HFFc6 (cell line): ENCODE data around the gene SUPT20HL2. TPM values are rescaled to one million over a fixed set of nuclear protein-coding genes. Genes with fewer than 3 reads are reported as not detected.
A peak's percentile ranks its signal among the peaks of the same experiment; 100 is the strongest.
"Not testable (repeated sequence)": the region's sequence is repeated elsewhere in the genome, so short reads cannot be mapped to it uniquely, and the experiment has no call there.

Experiments
- DNase-seq: peaks from one replicate; pipeline ENCODE4 v3.0.0-alpha.2; 2018
- H3K27ac Mint-ChIP-seq: 2 replicates; pipeline ENCODE4 v1.8.0; 2020; ENCODE audit warnings: mild to moderate bottlenecking, mixed read lengths
- H3K27me3 Mint-ChIP-seq: 2 replicates; pipeline ENCODE4 v1.8.0; 2021; ENCODE audit warnings: mild to moderate bottlenecking, moderate library complexity, mixed read lengths; ENCODE audit not compliant: insufficient read depth
- H3K36me3 Mint-ChIP-seq: 2 replicates; pipeline ENCODE4 v1.8.0; 2021; ENCODE audit warnings: low read depth, mixed read lengths
- H3K4me1 Mint-ChIP-seq: 2 replicates; pipeline ENCODE4 v1.8.0; 2020; ENCODE audit warnings: low read depth, mixed read lengths
- H3K4me3 Mint-ChIP-seq: 2 replicates; pipeline ENCODE4 v1.8.0; 2020; ENCODE audit warnings: mild to moderate bottlenecking, moderate library complexity, mixed read lengths
- H3K9me3 Mint-ChIP-seq: 2 replicates; pipeline ENCODE4 v1.8.0; 2020; ENCODE audit warnings: mild to moderate bottlenecking, mixed read lengths
- long read RNA-seq: library from polyadenylated mRNA; unstranded; transcript quantifications from one replicate; pipeline ENCODE4 v2.0.0, GENCODE V29; 2019
- total RNA-seq, 6 experiments: library from RNA; stranded (reverse); fragmentation: NEBNext Ultra II Directional; extraction: Animal tissue kit (Norgen Biotek cat#: 25700); gene quantifications; 2 replicates in 1 of 6; 3 replicates in 5 of 6; pipeline ENCODE4 v1.2.3, GENCODE V29; 2021
- TF ChIP-seq, protein P1 (sequence below): fragments of 200-600 bp; sonication (generic); IDR thresholded peaks from 2 replicates; pipeline ENCODE4 v1.5.0; 2021; ENCODE audit warnings: antibody characterized with exemption, mild to moderate bottlenecking

The SUPT20HL2 gene
- total RNA-seq: not detected
- long read RNA-seq: 0 reads

DNA sequence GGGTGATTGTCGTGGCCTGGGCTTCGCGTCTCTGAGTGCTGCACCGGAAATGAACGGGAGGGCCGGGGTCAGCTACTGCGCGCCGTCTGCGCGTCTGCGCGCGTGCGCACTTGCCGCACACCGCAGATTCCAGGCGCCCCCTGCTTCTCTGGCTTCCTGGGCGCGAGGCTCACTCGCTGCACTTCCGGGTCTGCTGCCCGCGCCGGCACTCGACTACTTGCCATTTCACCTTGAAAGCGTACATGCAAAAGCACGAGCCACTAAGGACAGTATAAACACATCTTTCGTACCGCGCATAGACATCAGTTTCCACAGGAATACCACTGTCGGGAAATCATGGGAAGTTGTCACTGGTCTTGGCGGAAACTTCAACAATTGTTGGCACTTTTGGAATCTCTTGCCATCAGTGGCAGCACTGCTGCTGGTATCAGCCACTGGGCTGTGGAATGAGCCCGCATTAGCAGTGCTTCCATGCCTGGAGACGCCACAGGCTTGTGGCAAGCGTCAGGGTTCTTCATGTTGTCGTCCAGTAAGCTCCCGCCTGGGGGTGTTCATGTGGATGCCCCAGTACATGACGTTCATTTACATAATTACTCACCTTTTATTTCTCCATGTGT lies at the start of gene SUPT20HL2:
Gene SUPT20HL2 (minus strand): TSS at position 51 of the 617 bp plus-strand sequence. CDS start 754 bp downstream, outside the sequence.
- TF ChIP-seq, protein P1, sequence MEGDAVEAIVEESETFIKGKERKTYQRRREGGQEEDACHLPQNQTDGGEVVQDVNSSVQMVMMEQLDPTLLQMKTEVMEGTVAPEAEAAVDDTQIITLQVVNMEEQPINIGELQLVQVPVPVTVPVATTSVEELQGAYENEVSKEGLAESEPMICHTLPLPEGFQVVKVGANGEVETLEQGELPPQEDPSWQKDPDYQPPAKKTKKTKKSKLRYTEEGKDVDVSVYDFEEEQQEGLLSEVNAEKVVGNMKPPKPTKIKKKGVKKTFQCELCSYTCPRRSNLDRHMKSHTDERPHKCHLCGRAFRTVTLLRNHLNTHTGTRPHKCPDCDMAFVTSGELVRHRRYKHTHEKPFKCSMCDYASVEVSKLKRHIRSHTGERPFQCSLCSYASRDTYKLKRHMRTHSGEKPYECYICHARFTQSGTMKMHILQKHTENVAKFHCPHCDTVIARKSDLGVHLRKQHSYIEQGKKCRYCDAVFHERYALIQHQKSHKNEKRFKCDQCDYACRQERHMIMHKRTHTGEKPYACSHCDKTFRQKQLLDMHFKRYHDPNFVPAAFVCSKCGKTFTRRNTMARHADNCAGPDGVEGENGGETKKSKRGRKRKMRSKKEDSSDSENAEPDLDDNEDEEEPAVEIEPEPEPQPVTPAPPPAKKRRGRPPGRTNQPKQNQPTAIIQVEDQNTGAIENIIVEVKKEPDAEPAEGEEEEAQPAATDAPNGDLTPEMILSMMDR: no peak
- Mint-ChIP-seq H3K27me3 (0 out of 2 replicates have a peak, but pooled peaks cover 2% of the 10 kb centered on the region), H3K4me1 (peaks cover 6% of the 10 kb centered on the region), H3K9me3 (no peaks in the 10 kb centered on the region), H3K4me3 (no peak within 1 kb of the TSS), H3K27ac (no peak within 1 kb of the TSS), H3K36me3 (no peaks in the 10 kb centered on the region)
- no peak for DNase-seq

DNA sequence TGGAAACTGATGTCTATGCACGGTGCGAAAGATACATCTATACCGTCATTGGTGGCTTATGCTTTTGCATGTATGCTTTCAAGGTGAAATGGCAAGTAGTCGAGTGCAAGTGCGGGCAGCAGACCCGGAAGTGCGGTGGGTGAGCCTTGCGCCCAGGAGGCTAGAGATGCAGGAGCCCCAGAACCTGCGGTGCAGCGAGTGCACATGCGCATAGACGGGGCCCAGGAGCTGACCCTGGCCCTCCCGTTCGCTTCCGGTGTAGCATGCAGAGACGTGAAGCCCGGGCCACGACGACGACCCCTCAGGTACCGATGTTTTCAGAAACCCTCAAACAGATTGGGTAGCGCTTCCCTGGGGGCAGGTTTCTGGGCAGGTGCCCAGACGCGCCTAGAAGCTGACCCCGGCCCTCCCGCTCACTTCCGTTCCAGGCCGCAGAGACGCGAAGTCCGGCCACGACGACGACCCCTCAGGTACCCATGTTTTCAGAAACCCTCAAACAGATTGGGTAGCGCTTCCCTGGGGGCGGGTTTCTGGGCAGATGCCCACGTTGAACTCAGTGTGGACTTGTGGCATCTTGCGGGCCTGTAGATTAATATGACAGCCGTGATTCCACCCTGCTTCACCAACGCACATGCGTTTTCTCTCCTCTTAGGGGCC lies 48.3 kb upstream of the SUPT20HL2 start:
- H3K36me3 Mint-ChIP-seq, H3K27ac Mint-ChIP-seq, H3K4me3 Mint-ChIP-seq, H3K9me3 Mint-ChIP-seq, H3K27me3 Mint-ChIP-seq, DNase-seq: not testable (repeated sequence)
- peaks cover 14% of the 10 kb centered on the region for H3K4me1 Mint-ChIP-seq

DNA sequence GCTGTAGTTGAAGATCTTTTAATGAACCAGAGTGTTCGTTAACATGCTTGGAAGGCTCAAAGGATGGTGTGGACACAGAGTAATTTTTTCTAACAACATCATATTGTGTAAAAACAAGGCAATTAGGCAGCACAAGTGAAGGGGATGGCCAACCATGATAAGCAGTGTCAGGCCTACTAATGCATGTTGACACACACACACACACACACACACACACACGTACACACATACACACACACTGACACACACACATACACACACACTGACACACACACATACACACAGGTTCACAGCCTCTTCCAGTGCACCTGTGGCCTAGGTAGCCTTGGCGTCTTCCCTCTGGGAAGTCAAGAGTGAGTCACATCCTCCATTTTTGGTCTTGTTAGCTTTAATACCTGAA lies 46.4 kb upstream of the SUPT20HL2 start, which contains the start of gene SUPT20HL1:
Gene SUPT20HL1 (plus strand): TSS at position 368 of the 400 bp plus-strand sequence. CDS start 2,122 bp downstream, outside the sequence.
- Mint-ChIP-seq H3K27me3 (no peaks in the 10 kb centered on the region; the same call in 1 of the 2 replicates), H3K4me3 (no peak within 1 kb of the TSS), H3K9me3 (no peaks in the 10 kb centered on the region), H3K4me1 (peaks cover 15% of the 10 kb centered on the region), H3K27ac (no peak within 1 kb of the TSS), H3K36me3 (no peaks in the 10 kb centered on the region)
- no peak for DNase-seq
- TF ChIP-seq, protein P1: no peak

DNA sequence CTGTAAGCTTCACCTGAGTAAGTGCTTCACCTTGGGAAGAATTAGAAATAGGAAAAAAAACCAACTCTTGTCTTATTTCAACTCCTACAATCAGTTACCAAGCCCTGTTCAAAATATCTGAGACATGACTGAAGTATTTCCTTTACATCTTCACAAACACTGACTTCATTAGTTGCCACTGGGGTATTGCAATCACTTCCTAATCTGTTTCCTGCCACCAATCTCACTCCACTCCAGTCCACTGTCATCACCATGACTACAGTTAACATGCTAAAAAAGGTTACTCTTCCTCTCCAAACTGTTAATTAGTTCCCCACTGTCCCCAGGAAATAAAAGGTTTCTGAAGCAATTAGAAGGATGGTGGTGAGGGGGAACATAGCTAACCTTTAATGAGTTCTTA lies 43.2 kb upstream of the SUPT20HL2 start:
- TF ChIP-seq, protein P1: no peak

DNA sequence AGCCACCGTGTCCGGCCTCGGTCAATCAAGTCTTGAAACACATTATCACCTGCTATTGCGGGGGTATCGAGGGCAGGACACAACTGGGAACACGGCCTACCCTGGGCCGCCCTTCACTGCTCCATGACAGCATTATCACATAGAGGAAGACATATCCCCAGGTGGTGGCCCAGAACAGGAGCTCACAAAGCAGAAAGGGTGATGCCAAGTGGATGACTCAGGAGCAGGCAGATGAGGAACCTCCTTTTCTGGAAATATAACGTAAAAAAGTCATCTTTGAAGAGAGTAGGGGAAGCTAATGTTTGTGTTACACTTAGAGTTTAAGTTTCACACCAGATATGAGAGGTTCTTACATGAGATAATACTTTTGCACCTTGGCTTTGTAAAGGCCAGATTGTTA lies 41.2 kb upstream of the SUPT20HL2 start:
- peaks cover 37% of the 10 kb centered on the region for H3K4me1 Mint-ChIP-seq
- H3K36me3 Mint-ChIP-seq: no peaks in the 10 kb centered on the region
- H3K27me3 Mint-ChIP-seq: no peaks in the 10 kb centered on the region; the same call in 1 of the 2 replicates
- DNase-seq: no peak
- H3K27ac Mint-ChIP-seq: peak overlapping the region; percentile 82
- no peak overlapping the region for H3K4me3 Mint-ChIP-seq
- TF ChIP-seq, protein P1: no peak
- H3K9me3 Mint-ChIP-seq: no peaks in the 10 kb centered on the region

More for the DNA sequence above, 43.2 kb upstream of the SUPT20HL2 start:
- DNase-seq: peak; percentile 1
- H3K4me1 Mint-ChIP-seq: peaks cover 37% of the 10 kb centered on the region
- H3K36me3 Mint-ChIP-seq: no peaks in the 10 kb centered on the region
- H3K27me3 Mint-ChIP-seq: no peaks in the 10 kb centered on the region
- H3K9me3 Mint-ChIP-seq: no peaks in the 10 kb centered on the region
- peak overlapping the region; percentile 80 for H3K27ac Mint-ChIP-seq
- H3K4me3 Mint-ChIP-seq: no peak overlapping the region

DNA sequence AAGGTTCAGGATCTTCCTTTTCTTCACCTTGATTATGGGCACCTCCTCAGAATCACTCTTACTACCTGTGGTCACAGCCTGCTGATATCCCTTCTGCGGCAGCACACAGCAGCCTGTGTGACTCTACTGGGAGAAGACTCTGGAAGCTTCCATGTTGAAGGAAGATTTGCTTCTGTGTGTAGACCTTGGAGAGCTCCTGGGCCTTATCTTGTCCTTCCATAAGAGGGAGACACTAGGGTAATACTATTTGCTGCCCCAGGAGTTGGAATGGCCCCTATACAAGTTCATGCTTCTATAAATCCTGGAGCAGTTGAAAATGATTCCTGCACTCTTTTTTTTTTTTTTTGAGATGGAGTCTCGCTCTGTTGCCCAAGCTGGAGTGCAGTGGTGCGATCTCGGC lies 36.3 kb upstream of the SUPT20HL2 start:
- TF ChIP-seq, protein P1: no peak
- no peaks in the 10 kb centered on the region for H3K9me3 Mint-ChIP-seq

More for the DNA sequence above, 36.3 kb upstream of the SUPT20HL2 start:
- Mint-ChIP-seq H3K27ac (no peak overlapping the region), H3K27me3 (no peaks in the 10 kb centered on the region; the same call in 1 of the 2 replicates), H3K4me3 (no peak overlapping the region), H3K4me1 (peaks cover 29% of the 10 kb centered on the region), H3K36me3 (no peaks in the 10 kb centered on the region)
- no peak for DNase-seq
